ENCODE data around the gene STXBP5.

Gene STXBP5

DNA sequence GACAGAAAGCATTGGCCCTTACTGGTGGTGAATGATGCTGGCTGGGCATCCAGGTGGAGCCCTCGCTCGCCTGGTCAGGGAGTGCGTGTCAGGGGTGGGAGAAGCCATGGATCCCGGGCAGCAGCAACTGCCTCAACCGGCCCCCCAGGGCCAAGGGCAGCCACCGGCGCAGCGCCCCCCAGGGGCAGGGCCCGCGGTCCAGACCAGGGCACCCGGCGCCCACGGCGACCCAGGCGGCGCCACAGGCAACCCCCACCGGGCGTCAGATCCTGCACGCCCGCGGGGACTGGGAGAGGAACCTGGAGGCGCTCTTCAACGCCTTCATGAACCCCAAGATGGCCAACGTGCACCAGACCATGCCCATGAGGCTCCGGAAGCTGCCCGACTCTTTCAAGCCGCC is 202.6 kb downstream of the STXBP5 start:
- H3K4me1 ChIP-seq (ENCODE audit: control insufficient read depth, insufficient read depth, low read length): no peaks in the 10 kb centered on the region
- CTCF ChIA-PET: no interaction called here
- no peaks in the 10 kb centered on the region for H3K36me3 ChIP-seq (ENCODE audit: control insufficient read depth in 2 of 2, insufficient read depth in 1 of 2, low read length in 2 of 2)
- no peak overlapping the region for H3K4me3 ChIP-seq (ENCODE audit: low read depth, low read length)
- no peak overlapping the region for H3K27ac ChIP-seq (ENCODE audit: extremely low read depth, low read depth, low read length)
- POLR2A ChIA-PET: no interaction called here
- H3K9me3 ChIP-seq (ENCODE audit: control insufficient read depth, insufficient read depth, low read depth, low read length): no peaks in the 10 kb centered on the region; the same call in 1 of the 2 replicates
- TF ChIP-seq, protein P1, sequence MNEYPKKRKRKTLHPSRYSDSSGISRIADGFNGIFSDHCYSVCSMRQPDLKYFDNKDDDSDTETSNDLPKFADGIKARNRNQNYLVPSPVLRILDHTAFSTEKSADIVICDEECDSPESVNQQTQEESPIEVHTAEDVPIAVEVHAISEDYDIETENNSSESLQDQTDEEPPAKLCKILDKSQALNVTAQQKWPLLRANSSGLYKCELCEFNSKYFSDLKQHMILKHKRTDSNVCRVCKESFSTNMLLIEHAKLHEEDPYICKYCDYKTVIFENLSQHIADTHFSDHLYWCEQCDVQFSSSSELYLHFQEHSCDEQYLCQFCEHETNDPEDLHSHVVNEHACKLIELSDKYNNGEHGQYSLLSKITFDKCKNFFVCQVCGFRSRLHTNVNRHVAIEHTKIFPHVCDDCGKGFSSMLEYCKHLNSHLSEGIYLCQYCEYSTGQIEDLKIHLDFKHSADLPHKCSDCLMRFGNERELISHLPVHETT (tag by site-specific recombination; IDR thresholded peaks at IDR 0.05): no peak
- TF ChIP-seq ZNF677 (tag by site-specific recombination; IDR thresholded peaks at IDR 0.05): no peak

DNA sequence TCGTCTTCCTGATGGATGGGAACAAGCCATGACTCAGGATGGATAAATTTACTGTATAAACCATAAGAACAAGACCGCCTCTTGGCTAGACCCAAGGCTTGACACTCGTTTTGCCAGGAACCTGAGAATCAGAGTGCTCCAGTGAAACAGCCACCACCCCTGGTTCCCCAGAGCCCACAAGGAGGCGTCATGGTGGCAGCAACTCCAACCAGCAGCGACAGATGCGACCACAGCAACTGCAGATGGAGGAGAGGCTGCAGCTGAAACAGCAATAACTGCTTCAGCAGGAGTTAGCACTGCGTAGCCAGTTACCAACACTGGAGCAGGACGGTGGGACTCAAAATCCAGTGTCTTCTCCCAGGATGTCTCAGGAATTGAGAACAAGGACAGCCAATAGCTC is 203.4 kb downstream of the STXBP5 start:
- TF ChIP-seq KLF8 (tag by site-specific recombination; IDR thresholded peaks at IDR 0.05) (no peak), ZNF777 (tag by site-specific recombination; IDR thresholded peaks at IDR 0.05; ENCODE audit: borderline replicate concordance) (no peak), ZNF394 (tag by site-specific recombination; IDR thresholded peaks at IDR 0.05; ENCODE audit: borderline replicate concordance) (no peak), ZBTB20 (tag by site-specific recombination; IDR thresholded peaks at IDR 0.05) (no peak), ZNF335 (tag by site-specific recombination; conservative IDR thresholded peaks at IDR 0.05) (no peak), WT1 (tag by site-specific recombination; IDR thresholded peaks at IDR 0.05) (no peak), MEIS1 (CRISPR knock-in tag; IDR thresholded peaks at IDR 0.05; ENCODE audit: borderline replicate concordance) (no peak), ZNF19 (tag by site-specific recombination; IDR thresholded peaks at IDR 0.05; ENCODE audit: low read depth) (no peak), ZNF792 (tag by site-specific recombination; IDR thresholded peaks at IDR 0.05) (no peak), ZNF24 (tag by site-specific recombination; IDR thresholded peaks at IDR 0.05) (no peak)
- TF ChIP-seq, protein P1 (tag by site-specific recombination; IDR thresholded peaks at IDR 0.05): no peak
- TF ChIP-seq, protein P2, sequence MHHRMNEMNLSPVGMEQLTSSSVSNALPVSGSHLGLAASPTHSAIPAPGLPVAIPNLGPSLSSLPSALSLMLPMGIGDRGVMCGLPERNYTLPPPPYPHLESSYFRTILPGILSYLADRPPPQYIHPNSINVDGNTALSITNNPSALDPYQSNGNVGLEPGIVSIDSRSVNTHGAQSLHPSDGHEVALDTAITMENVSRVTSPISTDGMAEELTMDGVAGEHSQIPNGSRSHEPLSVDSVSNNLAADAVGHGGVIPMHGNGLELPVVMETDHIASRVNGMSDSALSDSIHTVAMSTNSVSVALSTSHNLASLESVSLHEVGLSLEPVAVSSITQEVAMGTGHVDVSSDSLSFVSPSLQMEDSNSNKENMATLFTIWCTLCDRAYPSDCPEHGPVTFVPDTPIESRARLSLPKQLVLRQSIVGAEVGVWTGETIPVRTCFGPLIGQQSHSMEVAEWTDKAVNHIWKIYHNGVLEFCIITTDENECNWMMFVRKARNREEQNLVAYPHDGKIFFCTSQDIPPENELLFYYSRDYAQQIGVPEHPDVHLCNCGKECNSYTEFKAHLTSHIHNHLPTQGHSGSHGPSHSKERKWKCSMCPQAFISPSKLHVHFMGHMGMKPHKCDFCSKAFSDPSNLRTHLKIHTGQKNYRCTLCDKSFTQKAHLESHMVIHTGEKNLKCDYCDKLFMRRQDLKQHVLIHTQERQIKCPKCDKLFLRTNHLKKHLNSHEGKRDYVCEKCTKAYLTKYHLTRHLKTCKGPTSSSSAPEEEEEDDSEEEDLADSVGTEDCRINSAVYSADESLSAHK (tag by site-specific recombination; IDR thresholded peaks at IDR 0.05): no peak
- TF ChIP-seq, protein P3, sequence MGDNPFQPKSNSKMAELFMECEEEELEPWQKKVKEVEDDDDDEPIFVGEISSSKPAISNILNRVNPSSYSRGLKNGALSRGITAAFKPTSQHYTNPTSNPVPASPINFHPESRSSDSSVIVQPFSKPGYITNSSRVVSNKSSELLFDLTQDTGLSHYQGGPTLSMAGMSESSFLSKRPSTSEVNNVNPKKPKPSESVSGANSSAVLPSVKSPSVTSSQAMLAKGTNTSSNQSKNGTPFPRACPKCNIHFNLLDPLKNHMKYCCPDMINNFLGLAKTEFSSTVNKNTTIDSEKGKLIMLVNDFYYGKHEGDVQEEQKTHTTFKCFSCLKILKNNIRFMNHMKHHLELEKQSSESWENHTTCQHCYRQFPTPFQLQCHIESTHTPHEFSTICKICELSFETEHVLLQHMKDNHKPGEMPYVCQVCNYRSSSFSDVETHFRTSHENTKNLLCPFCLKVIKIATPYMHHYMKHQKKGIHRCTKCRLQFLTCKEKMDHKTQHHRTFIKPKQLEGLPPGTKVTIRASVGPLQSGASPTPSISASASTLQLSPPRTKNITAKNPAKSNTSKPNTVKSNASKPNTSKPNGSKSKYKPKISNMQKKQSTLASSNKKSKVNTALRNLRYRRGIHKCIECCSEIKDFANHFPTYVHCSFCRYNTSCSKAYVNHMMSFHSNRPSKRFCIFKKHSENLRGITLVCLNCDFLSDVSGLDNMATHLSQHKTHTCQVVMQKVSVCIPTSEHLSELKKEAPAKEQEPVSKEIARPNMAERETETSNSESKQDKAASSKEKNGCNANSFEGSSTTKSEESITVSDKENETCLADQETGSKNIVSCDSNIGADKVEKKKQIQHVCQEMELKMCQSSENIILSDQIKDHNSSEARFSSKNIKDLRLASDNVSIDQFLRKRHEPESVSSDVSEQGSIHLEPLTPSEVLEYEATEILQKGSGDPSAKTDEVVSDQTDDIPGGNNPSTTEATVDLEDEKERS (tag by site-specific recombination; IDR thresholded peaks at IDR 0.05): no peak
- TF ChIP-seq, protein P4, sequence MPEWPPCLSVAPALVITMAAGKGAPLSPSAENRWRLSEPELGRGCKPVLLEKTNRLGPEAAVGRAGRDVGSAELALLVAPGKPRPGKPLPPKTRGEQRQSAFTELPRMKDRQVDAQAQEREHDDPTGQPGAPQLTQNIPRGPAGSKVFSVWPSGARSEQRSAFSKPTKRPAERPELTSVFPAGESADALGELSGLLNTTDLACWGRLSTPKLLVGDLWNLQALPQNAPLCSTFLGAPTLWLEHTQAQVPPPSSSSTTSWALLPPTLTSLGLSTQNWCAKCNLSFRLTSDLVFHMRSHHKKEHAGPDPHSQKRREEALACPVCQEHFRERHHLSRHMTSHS (tag by site-specific recombination; IDR thresholded peaks at IDR 0.05): no peak
- TF ChIP-seq, protein P5, sequence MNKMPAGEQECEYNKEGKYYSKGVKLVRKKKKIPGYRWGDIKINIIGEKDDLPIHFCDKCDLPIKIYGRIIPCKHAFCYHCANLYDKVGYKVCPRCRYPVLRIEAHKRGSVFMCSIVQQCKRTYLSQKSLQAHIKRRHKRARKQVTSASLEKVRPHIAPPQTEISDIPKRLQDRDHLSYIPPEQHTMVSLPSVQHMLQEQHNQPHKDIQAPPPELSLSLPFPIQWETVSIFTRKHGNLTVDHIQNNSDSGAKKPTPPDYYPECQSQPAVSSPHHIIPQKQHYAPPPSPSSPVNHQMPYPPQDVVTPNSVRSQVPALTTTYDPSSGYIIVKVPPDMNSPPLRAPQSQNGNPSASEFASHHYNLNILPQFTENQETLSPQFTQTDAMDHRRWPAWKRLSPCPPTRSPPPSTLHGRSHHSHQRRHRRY (tag by site-specific recombination; IDR thresholded peaks at IDR 0.05): no peak
- H3K36me3 ChIP-seq (ENCODE audit: control insufficient read depth in 2 of 2, insufficient read depth in 1 of 2, low read length in 2 of 2): no peaks in the 10 kb centered on the region
- ChIA-PET CTCF (interaction anchor here (1.1 to 1.7 kb wide), 2 partner anchors 17 to 100 kb away, joined by 3 to 5 read pairs; no protein-coding TSS in a partner anchor), POLR2A (no interaction called here)
- H3K4me3 ChIP-seq (ENCODE audit: low read depth, low read length): no peak overlapping the region
- no peaks in the 10 kb centered on the region; the same call in 1 of the 2 replicates for H3K9me3 ChIP-seq (ENCODE audit: control insufficient read depth, insufficient read depth, low read depth, low read length)
- H3K4me1 ChIP-seq (ENCODE audit: control insufficient read depth, insufficient read depth, low read length): no peaks in the 10 kb centered on the region
- no peak overlapping the region for H3K27ac ChIP-seq (ENCODE audit: extremely low read depth, low read depth, low read length)

All from HEK293 (cell line).